ENCODE data around the gene TLCD3B. TPM values are rescaled to one million over a fixed set of nuclear protein-coding genes. Genes with fewer than 3 reads are reported as not detected.

The TLCD3B gene
- polyA plus RNA-seq, 1 of the 3 experiments (the other 2 are of a cell fraction), result 3.8 TPM

- Histone ChIP-seq H3K27ac (ENCODE audit: low read depth in 2 of 2, low read length in 1 of 2) (no peak overlapping the region), H3K4me1 (ENCODE audit: control insufficient read depth in 1 of 2, insufficient read depth in 2 of 2, low read depth in 1 of 2, low read length in 1 of 2) (peaks cover 0 to 12% of the 10 kb centered on the region in 2 experiments; a peak in 1 of 4 replicates), H3F3A (replicated peaks; ENCODE audit: insufficient read depth) (no peaks in the 10 kb centered on the region), H2AFZ (ENCODE audit: low read depth) (no peak overlapping the region), H3K9me3 (no peaks in the 10 kb centered on the region), H3K36me3 (replicated peaks in 1 of 2; ENCODE audit: control insufficient read depth in 1 of 2, insufficient read depth in 2 of 2, low read length in 1 of 2) (peaks cover 5 to 13% of the 10 kb centered on the region in 2 experiments), H3K9me2 (no peaks in the 10 kb centered on the region), H3K79me2 (ENCODE audit: insufficient read depth) (peaks cover 19% of the 10 kb centered on the region; the same call in 1 of the 2 replicates), H3K4me2 (no peak overlapping the region), H3K27me3 (ENCODE audit: insufficient read depth) (no peaks in the 10 kb centered on the region), H4K20me1 (ENCODE audit: insufficient read depth) (no peaks in the 10 kb centered on the region), H3K4me3 (ENCODE audit: low read depth in 2 of 2, low read length in 1 of 2) (no peak overlapping the region), H3K9ac (no peak overlapping the region)
- ChIA-PET CTCF (no interaction called here), POLR2A (interaction anchor here (1.1 kb wide), 1 partner anchor 73 kb away, joined by 3 read pairs; no protein-coding TSS in a partner anchor)
- 90% methylated on average over 6 of the region's 6 CpGs for WGBS (ENCODE audit: low lambda C conversion rate)
- no peak for TF ChIP-seq FOXM1 (IDR thresholded peaks at IDR 0.05; ENCODE audit: low read depth)
- TF ChIP-seq, protein P1, sequence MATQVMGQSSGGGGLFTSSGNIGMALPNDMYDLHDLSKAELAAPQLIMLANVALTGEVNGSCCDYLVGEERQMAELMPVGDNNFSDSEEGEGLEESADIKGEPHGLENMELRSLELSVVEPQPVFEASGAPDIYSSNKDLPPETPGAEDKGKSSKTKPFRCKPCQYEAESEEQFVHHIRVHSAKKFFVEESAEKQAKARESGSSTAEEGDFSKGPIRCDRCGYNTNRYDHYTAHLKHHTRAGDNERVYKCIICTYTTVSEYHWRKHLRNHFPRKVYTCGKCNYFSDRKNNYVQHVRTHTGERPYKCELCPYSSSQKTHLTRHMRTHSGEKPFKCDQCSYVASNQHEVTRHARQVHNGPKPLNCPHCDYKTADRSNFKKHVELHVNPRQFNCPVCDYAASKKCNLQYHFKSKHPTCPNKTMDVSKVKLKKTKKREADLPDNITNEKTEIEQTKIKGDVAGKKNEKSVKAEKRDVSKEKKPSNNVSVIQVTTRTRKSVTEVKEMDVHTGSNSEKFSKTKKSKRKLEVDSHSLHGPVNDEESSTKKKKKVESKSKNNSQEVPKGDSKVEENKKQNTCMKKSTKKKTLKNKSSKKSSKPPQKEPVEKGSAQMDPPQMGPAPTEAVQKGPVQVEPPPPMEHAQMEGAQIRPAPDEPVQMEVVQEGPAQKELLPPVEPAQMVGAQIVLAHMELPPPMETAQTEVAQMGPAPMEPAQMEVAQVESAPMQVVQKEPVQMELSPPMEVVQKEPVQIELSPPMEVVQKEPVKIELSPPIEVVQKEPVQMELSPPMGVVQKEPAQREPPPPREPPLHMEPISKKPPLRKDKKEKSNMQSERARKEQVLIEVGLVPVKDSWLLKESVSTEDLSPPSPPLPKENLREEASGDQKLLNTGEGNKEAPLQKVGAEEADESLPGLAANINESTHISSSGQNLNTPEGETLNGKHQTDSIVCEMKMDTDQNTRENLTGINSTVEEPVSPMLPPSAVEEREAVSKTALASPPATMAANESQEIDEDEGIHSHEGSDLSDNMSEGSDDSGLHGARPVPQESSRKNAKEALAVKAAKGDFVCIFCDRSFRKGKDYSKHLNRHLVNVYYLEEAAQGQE (IDR thresholded peaks at IDR 0.05; ENCODE audit: low read depth, low read length), result no peak
- no peak for TF ChIP-seq NFIC (IDR thresholded peaks at IDR 0.05; ENCODE audit: borderline replicate concordance)
- TF ChIP-seq IRF3 (IDR thresholded peaks at IDR 0.05; ENCODE audit: low read depth, low read length), result no peak
- no peak for TF ChIP-seq CHD2 (IDR thresholded peaks at IDR 0.05; ENCODE audit: low read length, partially characterized antibody)
- TF ChIP-seq, protein P2, sequence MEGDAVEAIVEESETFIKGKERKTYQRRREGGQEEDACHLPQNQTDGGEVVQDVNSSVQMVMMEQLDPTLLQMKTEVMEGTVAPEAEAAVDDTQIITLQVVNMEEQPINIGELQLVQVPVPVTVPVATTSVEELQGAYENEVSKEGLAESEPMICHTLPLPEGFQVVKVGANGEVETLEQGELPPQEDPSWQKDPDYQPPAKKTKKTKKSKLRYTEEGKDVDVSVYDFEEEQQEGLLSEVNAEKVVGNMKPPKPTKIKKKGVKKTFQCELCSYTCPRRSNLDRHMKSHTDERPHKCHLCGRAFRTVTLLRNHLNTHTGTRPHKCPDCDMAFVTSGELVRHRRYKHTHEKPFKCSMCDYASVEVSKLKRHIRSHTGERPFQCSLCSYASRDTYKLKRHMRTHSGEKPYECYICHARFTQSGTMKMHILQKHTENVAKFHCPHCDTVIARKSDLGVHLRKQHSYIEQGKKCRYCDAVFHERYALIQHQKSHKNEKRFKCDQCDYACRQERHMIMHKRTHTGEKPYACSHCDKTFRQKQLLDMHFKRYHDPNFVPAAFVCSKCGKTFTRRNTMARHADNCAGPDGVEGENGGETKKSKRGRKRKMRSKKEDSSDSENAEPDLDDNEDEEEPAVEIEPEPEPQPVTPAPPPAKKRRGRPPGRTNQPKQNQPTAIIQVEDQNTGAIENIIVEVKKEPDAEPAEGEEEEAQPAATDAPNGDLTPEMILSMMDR (IDR thresholded peaks at IDR 0.05), result no peak
- no peak for TF ChIP-seq EZH2phosphoT487 (IDR thresholded peaks at IDR 0.05; ENCODE audit: borderline replicate concordance, low read depth)
- no peak for TF ChIP-seq MEF2A (IDR thresholded peaks at IDR 0.05; ENCODE audit: borderline replicate concordance, low read depth)
- TF ChIP-seq, protein P3, sequence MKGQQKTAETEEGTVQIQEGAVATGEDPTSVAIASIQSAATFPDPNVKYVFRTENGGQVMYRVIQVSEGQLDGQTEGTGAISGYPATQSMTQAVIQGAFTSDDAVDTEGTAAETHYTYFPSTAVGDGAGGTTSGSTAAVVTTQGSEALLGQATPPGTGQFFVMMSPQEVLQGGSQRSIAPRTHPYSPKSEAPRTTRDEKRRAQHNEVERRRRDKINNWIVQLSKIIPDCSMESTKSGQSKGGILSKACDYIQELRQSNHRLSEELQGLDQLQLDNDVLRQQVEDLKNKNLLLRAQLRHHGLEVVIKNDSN (IDR thresholded peaks at IDR 0.05; ENCODE audit: borderline replicate concordance, low read depth), result no peak
- TF ChIP-seq EP300 (IDR thresholded peaks at IDR 0.05; ENCODE audit: borderline replicate concordance in 1 of 2, low read depth in 1 of 2, low read length in 1 of 2), result no peak
- TF ChIP-seq, protein P4, sequence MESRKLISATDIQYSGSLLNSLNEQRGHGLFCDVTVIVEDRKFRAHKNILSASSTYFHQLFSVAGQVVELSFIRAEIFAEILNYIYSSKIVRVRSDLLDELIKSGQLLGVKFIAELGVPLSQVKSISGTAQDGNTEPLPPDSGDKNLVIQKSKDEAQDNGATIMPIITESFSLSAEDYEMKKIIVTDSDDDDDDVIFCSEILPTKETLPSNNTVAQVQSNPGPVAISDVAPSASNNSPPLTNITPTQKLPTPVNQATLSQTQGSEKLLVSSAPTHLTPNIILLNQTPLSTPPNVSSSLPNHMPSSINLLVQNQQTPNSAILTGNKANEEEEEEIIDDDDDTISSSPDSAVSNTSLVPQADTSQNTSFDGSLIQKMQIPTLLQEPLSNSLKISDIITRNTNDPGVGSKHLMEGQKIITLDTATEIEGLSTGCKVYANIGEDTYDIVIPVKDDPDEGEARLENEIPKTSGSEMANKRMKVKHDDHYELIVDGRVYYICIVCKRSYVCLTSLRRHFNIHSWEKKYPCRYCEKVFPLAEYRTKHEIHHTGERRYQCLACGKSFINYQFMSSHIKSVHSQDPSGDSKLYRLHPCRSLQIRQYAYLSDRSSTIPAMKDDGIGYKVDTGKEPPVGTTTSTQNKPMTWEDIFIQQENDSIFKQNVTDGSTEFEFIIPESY (IDR thresholded peaks at IDR 0.05; ENCODE audit: borderline replicate concordance, low read depth), result no peak
- no peak for TF ChIP-seq TEAD4 (IDR thresholded peaks at IDR 0.05; ENCODE audit: borderline replicate concordance, insufficient read depth)
- no peak for TF ChIP-seq SMC3 (IDR thresholded peaks at IDR 0.05; ENCODE audit: low read depth, low read length)
- TF ChIP-seq FOSL2 (IDR thresholded peaks at IDR 0.05; ENCODE audit: borderline replicate concordance, low read depth), result no peak
- TF ChIP-seq YY1 (IDR thresholded peaks at IDR 0.05; ENCODE audit: low read depth), result no peak
- TF ChIP-seq, protein P5, sequence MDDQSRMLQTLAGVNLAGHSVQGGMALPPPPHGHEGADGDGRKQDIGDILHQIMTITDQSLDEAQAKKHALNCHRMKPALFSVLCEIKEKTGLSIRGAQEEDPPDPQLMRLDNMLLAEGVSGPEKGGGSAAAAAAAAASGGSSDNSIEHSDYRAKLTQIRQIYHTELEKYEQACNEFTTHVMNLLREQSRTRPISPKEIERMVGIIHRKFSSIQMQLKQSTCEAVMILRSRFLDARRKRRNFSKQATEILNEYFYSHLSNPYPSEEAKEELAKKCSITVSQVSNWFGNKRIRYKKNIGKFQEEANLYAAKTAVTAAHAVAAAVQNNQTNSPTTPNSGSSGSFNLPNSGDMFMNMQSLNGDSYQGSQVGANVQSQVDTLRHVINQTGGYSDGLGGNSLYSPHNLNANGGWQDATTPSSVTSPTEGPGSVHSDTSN (IDR thresholded peaks at IDR 0.05), result no peak
- no peak for DNase-seq
Measured at GRCh38 chr16:29999605-30000004, 31.5 kb downstream of the TLCD3B start.
